IMR-90 (cell line): ENCODE measurements around the gene ADAMTSL1. TPM values are rescaled to one million over a fixed set of nuclear protein-coding genes. Genes with fewer than 3 reads are reported as not detected.

Experiments
- ATAC-seq: fragments of 200-7000 bp; cut with Tn5 transposase; 2 replicates; pipeline ENCODE4 v1.9.1; 2020; ENCODE audit warnings: low read depth, mild to moderate bottlenecking, moderate library complexity
- BruUV-seq: library from RNA; stranded (reverse); fragments of 400-500 nt; replicated peaks from 2 replicates; lab custom pipeline; 2021; lab: Mats Ljungman, UMichigan
- CTCF ChIA-PET: fragments of 300-600 bp; formaldehyde crosslinking; extraction: SDS; loops from one replicate; lab custom pipeline; 2021; ENCODE audit warnings: antibody characterized with exemption; lab: Yijun Ruan, JAX
- POLR2A ChIA-PET: fragments of 300-600 bp; sonication (Branson Sonifier 250); formaldehyde crosslinking; loops from one replicate; lab custom pipeline; 2022; ENCODE audit warnings: antibody characterized with exemption; ENCODE audit not compliant: unreplicated experiment; lab: Charles Lee
- DNase-seq: peaks from one replicate; pipeline ENCODE4 v3.0.0; 2013
- H2AFZ ChIP-seq: replicated peaks from 2 replicates; pipeline ENCODE3; 2013; ENCODE audit warnings: low read length, mild to moderate bottlenecking; ENCODE audit not compliant: poor library complexity
- H2AK5ac ChIP-seq: 2 replicates; pipeline ENCODE4 v1.6.1; 2013; ENCODE audit warnings: low read depth, low read length, inconsistent platforms
- H2AK9ac ChIP-seq: replicated peaks from 2 replicates; pipeline ENCODE3; 2013; ENCODE audit warnings: mild to moderate bottlenecking, low read depth, low read length, moderate library complexity; ENCODE audit not compliant: poor library complexity
- H2BK120ac ChIP-seq: 2 replicates; pipeline ENCODE4 v1.6.1; 2013; ENCODE audit warnings: low read depth, low read length, inconsistent platforms
- H2BK15ac ChIP-seq: 3 replicates; pipeline ENCODE4 v1.6.1; 2013; ENCODE audit warnings: low read depth, low read length, inconsistent platforms
- H2BK20ac ChIP-seq: 2 replicates; pipeline ENCODE4 v1.6.1; 2013; ENCODE audit warnings: low read depth, mild to moderate bottlenecking, inconsistent platforms, low read length, moderate library complexity
- H2BK5ac ChIP-seq: 2 replicates; pipeline ENCODE4 v1.6.1; 2013; ENCODE audit warnings: mild to moderate bottlenecking, low read depth, low read length, inconsistent platforms; ENCODE audit not compliant: poor library complexity, severe bottlenecking
- H3K14ac ChIP-seq: replicated peaks from 2 replicates; pipeline ENCODE4 v1.6.1; 2013; ENCODE audit warnings: low read depth, low read length, inconsistent platforms
- H3K18ac ChIP-seq: 2 replicates; pipeline ENCODE4 v1.6.1; 2013; ENCODE audit warnings: low read depth, low read length, control low read depth
- H3K23ac ChIP-seq: 2 replicates; pipeline ENCODE4 v1.6.1; 2013; ENCODE audit warnings: low read depth, low read length, inconsistent platforms
- H3K27ac ChIP-seq: 2 replicates; pipeline ENCODE4 v1.5.1; 2013; ENCODE audit warnings: mild to moderate bottlenecking, control low read depth, low read length; ENCODE audit not compliant: insufficient read depth
- H3K27me3 ChIP-seq: 2 replicates; pipeline ENCODE4 v1.6.1; 2013; ENCODE audit warnings: low read length; ENCODE audit not compliant: control insufficient read depth, insufficient read depth
- H3K36me3 ChIP-seq: 2 replicates; pipeline ENCODE4 v1.6.1; 2013; ENCODE audit warnings: low read length, mixed read lengths; ENCODE audit not compliant: control insufficient read depth, insufficient read depth
- H3K4ac ChIP-seq: 2 replicates; pipeline ENCODE4 v1.6.1; 2013; ENCODE audit warnings: low read depth, low read length, inconsistent platforms
- H3K4me1 ChIP-seq: 2 replicates; pipeline ENCODE4 v1.6.1; 2013; ENCODE audit warnings: low read length, mixed read lengths; ENCODE audit not compliant: control insufficient read depth, insufficient read depth
- H3K4me2 ChIP-seq: 2 replicates; pipeline ENCODE4 v1.6.1; 2013; ENCODE audit warnings: low read depth, mild to moderate bottlenecking, control low read depth, low read length, moderate library complexity
- H3K4me3 ChIP-seq: 2 replicates; pipeline ENCODE4 v1.5.1; 2013; ENCODE audit warnings: low read depth, mild to moderate bottlenecking, control low read depth, low read length, moderate library complexity; ENCODE audit not compliant: insufficient read depth
- H3K56ac ChIP-seq: 2 replicates; pipeline ENCODE4 v1.6.1; 2013; ENCODE audit warnings: low read length, inconsistent platforms; ENCODE audit not compliant: insufficient read depth; ENCODE audit errors: extremely low read depth
- H3K79me1 ChIP-seq, 2 experiments: 2 replicates each; pipeline ENCODE4 v1.6.1; 2013; ENCODE audit warnings: low read length in 2 of 2, inconsistent platforms in 1 of 2, low read depth in 1 of 2
- H3K9ac ChIP-seq: 2 replicates; pipeline ENCODE4 v1.6.1; 2013; ENCODE audit warnings: low read depth, low read length, control low read depth
- H3K9me1 ChIP-seq: 2 replicates; pipeline ENCODE4 v1.6.1; 2013; ENCODE audit warnings: low read length, inconsistent platforms; ENCODE audit not compliant: insufficient read depth
- H3K9me3 ChIP-seq: 2 replicates; pipeline ENCODE4 v1.6.1; 2013; ENCODE audit warnings: low read length; ENCODE audit not compliant: control insufficient read depth, insufficient read depth
- H4K20me1 ChIP-seq: 2 replicates; pipeline ENCODE4 v1.6.1; 2013; ENCODE audit warnings: low read length, inconsistent platforms; ENCODE audit not compliant: insufficient read depth
- H4K5ac ChIP-seq: 2 replicates; pipeline ENCODE4 v1.6.1; 2013; ENCODE audit warnings: mild to moderate bottlenecking, low read depth, low read length, control low read depth
- H4K8ac ChIP-seq, 2 experiments: 2 replicates each; pipeline ENCODE4 v1.6.1; 2013; ENCODE audit warnings: low read depth in 2 of 2, low read length in 2 of 2, control low read depth in 1 of 2, inconsistent platforms in 1 of 2
- H4K91ac ChIP-seq: 2 replicates; pipeline ENCODE4 v1.6.1; 2013; ENCODE audit warnings: low read depth, low read length, inconsistent platforms; ENCODE audit not compliant: insufficient read depth
- BHLHE40 ChIP-seq: fragments of 150-350 bp; IDR thresholded peaks from 2 replicates; pipeline ENCODE4 v1.6.1; 2016; ENCODE audit warnings: mild to moderate bottlenecking, low read depth, low read length
- RFX5 ChIP-seq: IDR thresholded peaks from 2 replicates; pipeline ENCODE4 v1.8.0; 2012; ENCODE audit warnings: low read depth, mild to moderate bottlenecking, low read length, moderate library complexity
- WGBS, 2 experiments: methylation state at CpG; one replicate each; pipeline versions ENCODE4 v1.1.5 to v1.1.7; 2013; ENCODE audit warnings: missing lambda C conversion rate in 2 of 2; ENCODE audit not compliant: insufficient read length in 1 of 2; ENCODE audit errors: extremely low coverage in 2 of 2; 5-methylcytosine and 5-hydroxymethylcytosine counted together
- dilution Hi-C: fragments of 300-500 bp; cut with HindIII; formaldehyde crosslinking; loops from one replicate; pipeline ENCODE4 v1.14.3; 2018; ENCODE audit warnings: low sequenced_read_pairs; ENCODE audit not compliant: unreplicated experiment
- in situ Hi-C: fragments of 300-500 bp; cut with MboI; formaldehyde crosslinking; loops from 3 replicates; pipeline ENCODE4 v1.14.3; 2019; ENCODE audit warnings: low sequenced_read_pairs, inconsistent platforms, mixed read lengths
- intact Hi-C: fragments of 100-400 bp; cut with micrococcal nuclease; formaldehyde crosslinking; loops from 2 replicates; pipeline ENCODE4 v1.10.0; 2022
- polyA plus RNA-seq, 3 experiments: library from polyadenylated mRNA; depleted of rRNA; stranded (reverse); fragments of >200 nt; gene quantifications; 2 replicates each; pipeline ENCODE4 v1.2.3, GENCODE V29; 2012; ENCODE audit warnings: low replicate concordance in 1 of 3
- total RNA-seq: library from RNA; depleted of rRNA; stranded (reverse); fragments of >200 nt; gene quantifications from 2 replicates; pipeline ENCODE4 v1.2.3, GENCODE V29; 2012

ADAMTSL1 gene
- total and polyA plus RNA-seq, 2 of the 4 experiments (the other 2 are of a cell fraction) = 38.2 to 62.2 TPM

- intact Hi-C loops (no loop called here), dilution Hi-C loops (no loop called here), in situ Hi-C loops (no loop called here)
- no peak overlapping the region for H4K91ac ChIP-seq
- H2BK120ac ChIP-seq = no peak overlapping the region
- no peak overlapping the region for H2AK5ac ChIP-seq
- no peak overlapping the region for H3K4ac ChIP-seq
- 92% methylated on average over 4 of the region's 10 CpGs; no CpG with 5 or more reads in 1 of the 2 experiments for WGBS, 2 experiments
- ATAC-seq (no peak), DNase-seq (no peak)
- no peak overlapping the region for H4K8ac ChIP-seq
- H3K36me3 ChIP-seq = no peaks in the 10 kb centered on the region
- ChIA-PET CTCF (no interaction called here), POLR2A (no interaction called here)
- no peak overlapping the region for H2BK5ac ChIP-seq
- no peak overlapping the region for H2BK15ac ChIP-seq
- no peak overlapping the region for H3K14ac ChIP-seq
- no peak overlapping the region for H3K4me2 ChIP-seq
- TF ChIP-seq RFX5 = no peak
- no peak for TF ChIP-seq BHLHE40
- no peak overlapping the region for H3K23ac ChIP-seq
- H3K56ac ChIP-seq = no peak overlapping the region
- H3K27me3 ChIP-seq = no peaks in the 10 kb centered on the region
- no peaks in the 10 kb centered on the region for H4K20me1 ChIP-seq
- H2BK20ac ChIP-seq = no peak overlapping the region
- H3K9me3 ChIP-seq = no peaks in the 10 kb centered on the region
- no peaks in the 10 kb centered on the region for H3K9me1 ChIP-seq
- H2AFZ ChIP-seq = no peak overlapping the region
- H3K27ac ChIP-seq = no peak overlapping the region
- no peak overlapping the region for H3K9ac ChIP-seq
- H3K4me1 ChIP-seq = no peaks in the 10 kb centered on the region
- no peaks in the 10 kb centered on the region for H3K79me1 ChIP-seq
- H3K4me3 ChIP-seq = no peak overlapping the region
- H4K5ac ChIP-seq = no peak overlapping the region
- no peak overlapping the region for H2AK9ac ChIP-seq
- BruUV-seq = no TSS peak
- no peak overlapping the region for H3K18ac ChIP-seq
Measured at GRCh38 chr9:18770131-18770908, 296.4 kb downstream of the ADAMTSL1 start.
